ENCODE measurements around the gene RTL5. TPM values are rescaled to one million over a fixed set of nuclear protein-coding genes. Genes with fewer than 3 reads are reported as not detected.

RTL5 gene
- total RNA-seq, 4 donors from 2014 or later, result 8.8 to 19.0 (median 9.9) TPM

GRCh38 chrX:72102126-72102525 lies 29.6 kb downstream of the RTL5 start:
- 58% methylated on average over 2 of the region's 2 CpGs; no CpG with 5 or more reads in 1 of the 2 donors for WGBS, 2 donors (ENCODE audit: low coverage in 1 of 2)

DNA sequence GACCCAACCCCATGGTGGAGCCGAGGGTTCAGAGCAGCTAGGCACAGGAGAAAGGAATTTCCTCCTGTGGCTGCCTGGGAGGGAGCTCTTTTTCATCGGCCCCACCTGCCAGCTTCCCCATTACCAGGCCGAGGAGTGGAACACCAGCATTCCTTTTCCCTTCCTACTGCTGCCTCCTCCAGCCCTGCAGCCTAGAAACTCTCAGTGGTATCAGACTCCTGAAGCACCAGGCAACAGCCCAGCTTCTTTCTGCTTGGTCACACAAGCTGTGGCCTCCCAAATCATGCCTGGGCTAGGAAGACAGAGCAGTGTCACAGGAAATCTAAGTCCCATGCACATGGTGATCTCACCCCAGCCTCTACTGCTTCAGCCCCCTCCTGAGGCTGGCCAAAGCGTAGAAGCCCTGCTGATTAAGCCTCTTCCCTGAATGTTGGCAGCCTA lies 30.1 kb downstream of the RTL5 start:
- Histone ChIP-seq H3K9me3 (no peaks in the 10 kb centered on the region), H3K36me3 (no peaks in the 10 kb centered on the region), H3K4me1 (peaks cover 0 to 16% (median 0%) of the 10 kb centered on the region in 3 donors), H3K4me3 (no peak overlapping the region), H3K27me3 (no peaks in the 10 kb centered on the region), H3K27ac (peak overlapping the region in 2 of 4 donors; percentile 28 to 31)
- WGBS, 2 donors (ENCODE audit: low coverage in 1 of 2), result 76% methylated on average over 3 of the region's 4 CpGs; no CpG with 5 or more reads in 1 of the 2 donors
- ATAC-seq, result no peak
- TF ChIP-seq CTCF (IDR thresholded peaks at IDR 0.05) (no peak), EP300 (IDR thresholded peaks at IDR 0.05) (no peak), POLR2A (IDR thresholded peaks at IDR 0.05) (no peak), POLR2AphosphoS5 (IDR thresholded peaks at IDR 0.05) (no peak)

More at GRCh38 chrX:72102126-72102525, 29.6 kb downstream of the RTL5 start:
- Histone ChIP-seq H3K4me1 (peaks cover 0 to 16% (median 0%) of the 10 kb centered on the region in 3 donors), H3K4me3 (no peak overlapping the region), H3K27ac (no peak overlapping the region), H3K36me3 (no peaks in the 10 kb centered on the region), H3K27me3 (no peaks in the 10 kb centered on the region), H3K9me3 (no peaks in the 10 kb centered on the region)
- no peak for TF ChIP-seq EP300 (IDR thresholded peaks at IDR 0.05)
- TF ChIP-seq CTCF (IDR thresholded peaks at IDR 0.05), result no peak
- no peak for TF ChIP-seq POLR2AphosphoS5 (IDR thresholded peaks at IDR 0.05)
- no peak for TF ChIP-seq POLR2A (IDR thresholded peaks at IDR 0.05)
- ATAC-seq, result no peak

GRCh38 chrX:72100824-72101351 lies 30.8 kb downstream of the RTL5 start:
- no CpG with 5 or more reads among the region's 9 CpGs for WGBS, 2 donors (ENCODE audit: low coverage in 1 of 2)
- Histone ChIP-seq H3K27ac (peak overlapping the region in 2 of 4 donors; percentile 28 to 31), H3K4me3 (no peak overlapping the region), H3K4me1 (peaks cover 0 to 18% (median 0%) of the 10 kb centered on the region in 3 donors), H3K9me3 (no peaks in the 10 kb centered on the region), H3K27me3 (no peaks in the 10 kb centered on the region), H3K36me3 (no peaks in the 10 kb centered on the region)
- peak; percentile 57 for ATAC-seq
- TF ChIP-seq CTCF (IDR thresholded peaks at IDR 0.05) (no peak), POLR2AphosphoS5 (IDR thresholded peaks at IDR 0.05) (no peak), EP300 (IDR thresholded peaks at IDR 0.05) (no peak), POLR2A (IDR thresholded peaks at IDR 0.05) (no peak)

- ATAC-seq, result no peak
- 30 to 78% methylated on average over 2 of the region's 13 CpGs for WGBS, 2 donors (ENCODE audit: low coverage in 1 of 2)
- TF ChIP-seq EP300 (IDR thresholded peaks at IDR 0.05) (no peak), CTCF (IDR thresholded peaks at IDR 0.05) (no peak), POLR2AphosphoS5 (IDR thresholded peaks at IDR 0.05) (no peak), POLR2A (IDR thresholded peaks at IDR 0.05) (no peak)
Measured at GRCh38 chrX:72100051-72100755, 31.5 kb downstream of the RTL5 start.

More at GRCh38 chrX:72100051-72100755, 31.5 kb downstream of the RTL5 start:
- H3K4me1 ChIP-seq, result peaks cover 0 to 25% (median 0%) of the 10 kb centered on the region in 3 donors
- H3K27ac ChIP-seq, result no peak overlapping the region
- no peaks in the 10 kb centered on the region for H3K36me3 ChIP-seq
- no peaks in the 10 kb centered on the region for H3K9me3 ChIP-seq
- H3K4me3 ChIP-seq, result no peak overlapping the region
- no peaks in the 10 kb centered on the region for H3K27me3 ChIP-seq

Data from gastroesophageal sphincter (tissue), 4 donors.